HEK293T (cell line): ENCODE measurements around the gene GATAD2A.

Source experiments
- CTCF ChIA-PET: fragments of 350-600 bp; formaldehyde crosslinking; extraction: SDS; loops from one replicate; lab custom pipeline; 2021; ENCODE audit warnings: antibody characterized with exemption, inconsistent platforms; lab: Yijun Ruan, JAX
- POLR2A ChIA-PET: fragments of 350-600 bp; formaldehyde crosslinking; extraction: SDS; loops from one replicate; lab custom pipeline; 2020; ENCODE audit warnings: antibody characterized with exemption, inconsistent platforms; lab: Yijun Ruan, JAX
- DNase-seq: peaks from one replicate; pipeline ENCODE4 v3.0.0; 2012; ENCODE audit warnings: mixed read lengths; ENCODE audit errors: extremely low spot score
- ARNT ChIP-seq: fragments of 450-650 bp; IDR thresholded peaks from 2 replicates; pipeline ENCODE4 v1.6.1; 2017; ENCODE audit warnings: mild to moderate bottlenecking
- BHLHE40 ChIP-seq: fragments of 450-650 bp; IDR thresholded peaks from 2 replicates; pipeline ENCODE4 v1.6.1; 2016; ENCODE audit warnings: mild to moderate bottlenecking, moderate library complexity, borderline replicate concordance
- CTBP1 ChIP-seq: fragments of 450-650 bp; IDR thresholded peaks from 2 replicates; pipeline ENCODE4 v1.6.1; 2016; ENCODE audit warnings: borderline replicate concordance
- ELF4 ChIP-seq: fragments of 450-650 bp; IDR thresholded peaks from 2 replicates; pipeline ENCODE4 v1.6.1; 2017; ENCODE audit warnings: antibody characterized with exemption
- FOXA1 ChIP-seq: fragments of 450-650 bp; IDR thresholded peaks from 2 replicates; pipeline ENCODE4 v1.6.1; 2016; ENCODE audit warnings: mild to moderate bottlenecking
- FOXK2 ChIP-seq: fragments of 450-650 bp; IDR thresholded peaks from 2 replicates; pipeline ENCODE4 v1.6.1; 2016; ENCODE audit warnings: mild to moderate bottlenecking
- FOXM1 ChIP-seq: fragments of 450-650 bp; IDR thresholded peaks from 2 replicates; pipeline ENCODE4 v1.6.1; 2017; ENCODE audit warnings: mild to moderate bottlenecking, borderline replicate concordance
- HDGF ChIP-seq: fragments of 450-650 bp; IDR thresholded peaks from 2 replicates; pipeline ENCODE4 v1.6.1; 2017; ENCODE audit warnings: antibody characterized with exemption, borderline replicate concordance
- L3MBTL2 ChIP-seq: fragments of 450-650 bp; conservative IDR thresholded peaks from 2 replicates; pipeline ENCODE4 v1.6.1; 2016; ENCODE audit warnings: mild to moderate bottlenecking
- LEF1 ChIP-seq: fragments of 450-650 bp; IDR thresholded peaks from 2 replicates; pipeline ENCODE4 v1.6.1; 2017; ENCODE audit warnings: mild to moderate bottlenecking, borderline replicate concordance
- NFRKB ChIP-seq: fragments of 450-650 bp; IDR thresholded peaks from 2 replicates; pipeline ENCODE4 v1.6.1; 2016; ENCODE audit warnings: mild to moderate bottlenecking, moderate library complexity
- PKNOX1 ChIP-seq: fragments of 450-650 bp; IDR thresholded peaks from 2 replicates; pipeline ENCODE4 v1.6.1; 2016
- SP1 ChIP-seq: fragments of 450-650 bp; IDR thresholded peaks from 2 replicates; pipeline ENCODE4 v1.6.1; 2017
- SUZ12 ChIP-seq: fragments of 450-650 bp; IDR thresholded peaks from 2 replicates; pipeline ENCODE4 v1.6.1; 2016; ENCODE audit warnings: mild to moderate bottlenecking
- TARDBP ChIP-seq: fragments of 450-650 bp; IDR thresholded peaks from 2 replicates; pipeline ENCODE4 v1.6.1; 2016
- ZNF384 ChIP-seq: fragments of 450-650 bp; IDR thresholded peaks from 2 replicates; pipeline ENCODE4 v1.6.1; 2016

Gene GATAD2A

DNA sequence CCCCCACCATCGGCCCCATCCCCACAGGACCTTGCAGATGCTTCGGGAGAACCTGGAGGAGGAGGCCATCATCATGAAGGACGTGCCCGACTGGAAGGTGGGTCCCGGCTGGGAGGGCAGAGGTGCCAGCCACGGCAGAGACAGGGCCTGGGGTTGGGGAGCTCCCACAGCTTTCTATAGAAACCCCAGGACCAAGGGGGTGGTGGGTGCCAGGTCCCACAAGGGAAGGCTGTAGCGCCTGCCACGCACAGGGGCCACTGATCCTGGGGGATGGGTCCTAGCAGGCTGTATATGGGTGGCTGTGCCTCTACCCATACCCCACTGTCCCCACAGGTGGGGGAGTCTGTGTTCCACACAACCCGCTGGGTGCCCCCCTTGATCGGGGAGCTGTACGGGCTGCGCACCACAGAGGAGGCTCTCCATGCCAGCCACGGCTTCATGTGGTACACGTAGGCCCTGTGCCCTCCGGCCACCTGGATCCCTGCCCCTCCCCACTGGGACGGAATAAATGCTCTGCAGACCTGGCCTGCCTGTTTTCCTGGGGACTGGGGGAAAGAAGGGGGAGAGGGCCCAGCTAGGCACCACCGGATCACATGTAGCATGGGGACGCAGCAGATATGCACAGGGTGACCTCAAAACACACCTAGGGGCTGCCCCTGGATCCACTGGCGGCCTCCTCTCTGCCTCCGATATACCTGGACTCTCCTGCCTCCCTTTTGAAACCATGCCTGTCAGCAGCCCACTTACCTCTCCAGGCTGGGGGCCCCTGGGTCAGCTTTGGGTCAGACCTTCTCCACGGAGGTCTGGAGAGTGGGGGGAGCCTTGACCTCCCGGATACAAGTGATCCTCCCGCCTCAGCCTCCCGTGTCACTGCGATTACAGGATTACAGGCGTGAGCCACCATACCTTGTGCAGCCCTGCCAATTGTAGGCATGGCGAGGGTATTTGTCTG, 122.5 kb downstream of the GATAD2A start:
- CTCF ChIA-PET, result interaction anchor here (0.6 kb wide), 1 partner anchor 112 kb away, joined by 5 read pairs; no protein-coding TSS in a partner anchor
- DNase-seq, result no peak
- TF ChIP-seq SP1, result no peak
- TF ChIP-seq HDGF, result no peak
- TF ChIP-seq CTBP1, result no peak
- no peak for TF ChIP-seq FOXA1
- TF ChIP-seq SUZ12, result no peak
- no peak for TF ChIP-seq L3MBTL2
- no peak for TF ChIP-seq ARNT
- TF ChIP-seq FOXM1, result no peak
- no peak for TF ChIP-seq LEF1
- TF ChIP-seq BHLHE40, result no peak
- POLR2A ChIA-PET, result interaction anchor here (1.2 kb wide), 1 partner anchor 12 kb away, joined by 5 read pairs; the partner anchor contains the start of gene NDUFA13

DNA sequence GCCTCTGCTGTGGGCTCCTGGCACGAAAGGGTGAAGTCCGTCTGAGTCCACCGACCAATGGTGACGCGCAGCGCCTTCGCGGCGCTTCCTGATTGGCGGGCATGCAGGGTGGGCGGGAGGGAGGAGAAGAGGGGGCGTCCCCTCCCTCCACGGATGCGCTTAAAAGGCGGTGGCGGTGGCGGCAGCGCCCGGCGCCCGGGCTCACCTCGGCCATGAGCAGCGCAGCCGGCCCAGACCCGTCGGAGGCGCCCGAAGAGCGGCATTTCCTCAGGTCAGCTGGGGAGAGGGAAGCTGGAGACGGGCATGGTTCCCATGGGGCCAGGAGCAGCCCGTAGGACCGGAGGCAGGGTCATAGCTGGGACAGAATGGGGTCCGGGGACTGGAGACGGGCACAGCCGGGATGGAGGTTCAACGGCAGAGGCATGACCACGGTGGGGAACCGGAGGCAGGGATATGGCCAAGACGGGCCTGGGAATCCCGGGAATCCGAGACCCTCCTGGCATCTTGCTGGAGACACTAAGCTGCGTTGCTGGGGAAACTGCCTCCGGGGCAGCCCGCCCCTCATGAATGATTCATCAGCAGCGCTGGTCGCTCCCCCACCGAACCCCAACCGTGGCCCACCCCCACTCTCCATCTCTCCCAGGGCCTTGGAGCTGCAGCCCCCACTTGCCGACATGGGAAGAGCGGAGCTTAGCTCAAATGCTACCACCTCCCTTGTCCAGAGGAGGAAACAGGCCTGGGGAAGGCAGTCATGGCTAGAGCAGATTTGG, 123.4 kb downstream of the GATAD2A start, which contains the start of gene YJEFN3:
Gene YJEFN3, plus strand, starts transcription at position 191 of the 770 bp plus-strand sequence. Its CDS starts 22 bp downstream, at position 213.
- CTCF ChIA-PET, result interaction anchor here (0.6 kb wide), 2 partner anchors 113 to 1724 kb away, joined by 3 to 5 read pairs; no protein-coding TSS in a partner anchor
- no peak for DNase-seq
- TF ChIP-seq SP1, result no peak
- TF ChIP-seq LEF1, result no peak
- no peak for TF ChIP-seq ZNF384
- POLR2A ChIA-PET, result interaction anchor here (1.9 kb wide), 1 partner anchor 13 kb away, joined by 6 read pairs; the partner anchor contains the start of genes NDUFA13 and TSSK6

- CTCF ChIA-PET, result interaction anchor here (0.7 to 1.5 kb wide), 3 partner anchors 23 to 696 kb away, joined by 3 read pairs; partner anchors contain the start of gene GMIP
- TF ChIP-seq ELF4, result no peak
- no peak for TF ChIP-seq HDGF
- no peak for TF ChIP-seq FOXM1
- no peak for TF ChIP-seq L3MBTL2
- DNase-seq, result no peak
- POLR2A ChIA-PET, result interaction anchor here (1.5 to 1.9 kb wide), 2 partner anchors 14 to 246 kb away, joined by 3 to 6 read pairs; partner anchors contain the start of genes NDUFA13 and TSSK6
Measured at GRCh38 chr19:19529783-19530422, 124.4 kb downstream of the GATAD2A start.

- ChIA-PET CTCF (interaction anchor here (0.7 to 1.5 kb wide), 3 partner anchors 22 to 696 kb away, joined by 3 read pairs; partner anchors contain the start of gene GMIP), POLR2A (interaction anchor here (1.5 to 1.9 kb wide), 2 partner anchors 14 to 246 kb away, joined by 3 to 6 read pairs; partner anchors contain the start of genes NDUFA13 and TSSK6)
- TF ChIP-seq TARDBP (no peak), LEF1 (no peak), BHLHE40 (no peak), L3MBTL2 (no peak), ZNF384 (no peak), SP1 (no peak), FOXM1 (no peak), HDGF (no peak), FOXA1 (no peak), ELF4 (no peak), NFRKB (no peak), CTBP1 (no peak), PKNOX1 (no peak), SUZ12 (no peak), ARNT (no peak)
- no peak for DNase-seq
Measured at GRCh38 chr19:19530423-19530804, 124.9 kb downstream of the GATAD2A start.

- ChIA-PET POLR2A (interaction anchor here (1.5 to 1.9 kb wide), 2 partner anchors 15 to 245 kb away, joined by 3 to 6 read pairs; partner anchors contain the start of genes NDUFA13 and TSSK6), CTCF (interaction anchor here (0.9 to 1.5 kb wide), 2 partner anchors 22 to 113 kb away, joined by 3 read pairs; partner anchors contain the start of gene GMIP)
- TF ChIP-seq ARNT (no peak), FOXM1 (no peak), FOXK2 (no peak), LEF1 (no peak), SP1 (no peak), ZNF384 (no peak), FOXA1 (no peak), NFRKB (no peak), HDGF (no peak)
- DNase-seq, result no peak
Measured at GRCh38 chr19:19530889-19531288, 125.4 kb downstream of the GATAD2A start.
